Body of pancreas (tissue), 4 donors: ENCODE results near the gene NXPH4.

Source experiments
- CTCF ChIP-seq, 7 experiments: fragments of 450-650 bp in 4 of 7; fragments of 200-600 bp in 3 of 7; sonication (generic) in 3 of 7; IDR thresholded peaks; one replicate each; pipeline ENCODE4 v1.5.1; 2016 to 2019; ENCODE audit warnings: antibody characterized with exemption in 7 of 7
- POLR2A ChIP-seq, 3 donors: fragments of 450-650 bp; IDR thresholded peaks; one replicate each; pipeline ENCODE4 v1.6.1; 2016; ENCODE audit warnings: antibody characterized with exemption in 3 of 3, mild to moderate bottlenecking in 2 of 3

DNA sequence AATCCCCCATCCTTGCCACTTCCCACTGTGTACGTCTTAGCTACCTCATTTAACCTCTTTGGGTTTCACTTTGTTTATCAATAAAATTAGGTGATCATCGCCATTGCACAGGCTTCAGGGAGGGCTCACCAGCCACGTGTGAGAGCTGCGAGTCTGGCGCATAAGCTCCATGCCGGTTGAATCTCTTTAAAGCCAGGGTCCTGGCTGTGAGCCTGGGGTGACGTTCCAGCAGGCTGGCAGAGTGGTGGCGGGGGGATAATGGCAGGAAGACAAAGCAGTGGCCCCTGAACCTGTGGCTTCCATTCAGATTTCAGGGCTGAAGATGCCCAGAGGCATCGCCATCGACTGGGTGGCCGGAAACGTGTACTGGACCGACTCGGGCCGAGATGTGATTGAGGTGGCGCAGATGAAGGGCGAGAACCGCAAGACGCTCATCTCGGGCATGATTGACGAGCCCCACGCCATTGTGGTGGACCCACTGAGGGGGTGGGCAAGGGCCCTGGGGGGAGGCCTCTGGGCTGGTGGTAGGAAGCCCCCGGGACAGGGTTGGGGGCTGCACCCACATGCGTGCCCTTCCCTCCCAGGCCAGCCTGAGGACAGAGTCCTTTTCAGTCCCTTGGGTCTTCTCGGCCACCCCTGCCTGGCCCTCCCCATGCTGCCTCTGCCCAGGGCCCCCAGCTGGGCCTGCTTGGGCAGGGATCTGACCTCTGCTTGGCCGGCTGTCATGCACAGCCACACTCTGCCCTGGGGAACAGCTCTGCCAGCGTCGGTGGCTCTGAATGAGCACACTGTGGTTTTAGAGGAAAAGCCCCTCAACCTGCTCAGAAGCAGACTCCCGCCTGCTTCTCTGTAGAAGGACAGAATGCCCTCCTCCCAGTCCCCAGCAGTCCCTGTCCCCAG lies 8.6 kb upstream of the NXPH4 start:
- TF ChIP-seq CTCF (IDR thresholded peaks at IDR 0.05) (no peak), POLR2A (IDR thresholded peaks at IDR 0.05) (no peak)
